Right lobe of liver (tissue), 4 donors: ENCODE data around the gene PCED1B.

ENCODE experiments used
- CTCF ChIP-seq, 4 donors: fragments of 200-600 bp in 3 of 4; fragments of 450-650 bp in 1 of 4; IDR thresholded peaks; one replicate each; pipeline versions ENCODE4 v1.5.1 to v1.8.0; 2016 to 2022; ENCODE audit warnings: antibody characterized with exemption in 4 of 4, mild to moderate bottlenecking in 2 of 4
- POLR2A ChIP-seq: fragments of 450-650 bp; IDR thresholded peaks from one replicate; pipeline ENCODE4 v1.6.1; 2017; ENCODE audit warnings: antibody characterized with exemption, mild to moderate bottlenecking
- donor health status: DM: no; HTN: no; CAD: no.
- donor health status: DM: no; HTN: no; CAD: no.
- donor health status: DM: no; HTN: yes; CAD: no.

GRCh38 chr12:47231456-47231855 is 152.0 kb downstream of the PCED1B start:
- TF ChIP-seq CTCF (IDR thresholded peaks at IDR 0.05) (no peak), POLR2A (no peak)
